Stomach (tissue), 8 donors: ENCODE measurements around the gene PTCH2. TPM values are rescaled to one million over a fixed set of nuclear protein-coding genes. Genes with fewer than 3 reads are reported as not detected.

ENCODE experiments used
- polyA plus RNA-seq, 3 donors: library from polyadenylated mRNA; stranded (reverse); fragments of 200-250 nt; gene quantifications; one replicate each; pipeline ENCODE4 v1.2.3, GENCODE V29; 2013
- small RNA-seq, 4 donors: library from RNA; depleted of rRNA; stranded (forward); fragments of <200 nt; gene quantifications; one replicate each; pipeline ENCODE3, GENCODE V24; 2016
- total RNA-seq, 5 donors: library from RNA; depleted of rRNA; stranded (reverse); fragments of >200 nt; gene quantifications; one replicate each; pipeline versions ENCODE4 v1.1.0 to v1.2.3, GENCODE V29; 2014 to 2016
- donor health status: healthy with polysubstance abuse.
- donor health status: Bipolar disorder and iron deficiency.
- donor health status: healthy.

PTCH2 gene
- total and polyA plus RNA-seq, 8 donors, result under 0.01 to 2.3 (median 0.40) TPM; not detected in 2

Small RNA genes lying within 50 kb of the gene (small RNA-seq; reads per million reads assigned to genes)
- gene AL136380.1, result 0 reads per million in 4 donors
- gene SNORD38A, result 588 to 917 (median 750) reads per million in 4 donors
- 0 reads per million in 4 donors for gene SNORD38B
- gene SNORD46, result 669 to 1,732 (median 1,441) reads per million in 4 donors
- gene SNORD55, result 0 reads per million in 4 donors

Other genes with a start within 250 kb of the PTCH2 start
- 10 to 100 TPM in 1 of 5 donors, 1 to 10 TPM in 4; 2.4 to 22.8 (median 4.9) TPM for gene TMEM53, start 168.8 kb downstream of the PTCH2 start, total RNA-seq
- 1 to 10 TPM; 6.9 to 9.4 (median 7.3) TPM for gene TMEM53, start 168.8 kb downstream of the PTCH2 start, polyA plus RNA-seq
- gene ARMH1, start 168.5 kb downstream of the PTCH2 start, total RNA-seq, result 1 to 10 TPM in 2 of 5 donors, not detected in 3; 3.3 to 3.7 TPM
- 1 to 10 TPM; 4.4 to 8.6 (median 5.7) TPM for gene ARMH1, start 168.5 kb downstream of the PTCH2 start, polyA plus RNA-seq
- gene RNU5D-1, start 112.1 kb downstream of the PTCH2 start, total RNA-seq, result not detected
- not detected for gene RNU5D-1, start 112.1 kb downstream of the PTCH2 start, polyA plus RNA-seq
- 10 to 100 TPM in 3 of 5 donors, 1 to 10 TPM in 2; 2.3 to 34.8 (median 10.4) TPM for gene KIF2C, start 103.4 kb downstream of the PTCH2 start, total RNA-seq
- 1 to 10 TPM; 1.4 to 6.5 (median 1.9) TPM for gene KIF2C, start 103.4 kb downstream of the PTCH2 start, polyA plus RNA-seq
- 1,000 to 10,000 TPM in 4 of 5 donors, 100 to 1,000 TPM in 1; 322 to 2,657 (median 1,647) TPM for gene RPS8, start 67.7 kb downstream of the PTCH2 start, total RNA-seq
- gene RPS8, start 67.7 kb downstream of the PTCH2 start, polyA plus RNA-seq, result 1,000 to 10,000 TPM; 2,591 to 3,429 (median 3,008) TPM
- 10 to 100 TPM in 1 of 5 donors, under 1 TPM in 1, not detected in 3; 0.87 to 60.0 TPM for gene BEST4, start 55.1 kb downstream of the PTCH2 start, total RNA-seq
- under 1 TPM in 1 of 3 donors, not detected in 2; 0.35 TPM for gene BEST4, start 55.1 kb downstream of the PTCH2 start, polyA plus RNA-seq
- gene PLK3, start 42.9 kb downstream of the PTCH2 start, total RNA-seq, result 10 to 100 TPM in 4 of 5 donors, under 1 TPM in 1; 0.58 to 30.4 (median 24.3) TPM
- gene PLK3, start 42.9 kb downstream of the PTCH2 start, polyA plus RNA-seq, result 10 to 100 TPM in 2 of 3 donors, 1 to 10 TPM in 1; 9.5 to 21.2 (median 13.5) TPM
- 10 to 100 TPM in 1 of 5 donors, not detected in 4; 25.5 TPM for gene DYNLT4, start 35.9 kb downstream of the PTCH2 start, total RNA-seq
- 1 to 10 TPM in 1 of 3 donors, under 1 TPM in 2; 0.38 to 4.4 (median 0.50) TPM for gene DYNLT4, start 35.9 kb downstream of the PTCH2 start, polyA plus RNA-seq
- gene BTBD19, start 34.7 kb downstream of the PTCH2 start, total RNA-seq, result 1 to 10 TPM in 2 of 5 donors, under 1 TPM in 1, not detected in 2; 0.89 to 4.1 (median 2.9) TPM
- 1 to 10 TPM; 1.4 to 2.9 (median 2.8) TPM for gene BTBD19, start 34.7 kb downstream of the PTCH2 start, polyA plus RNA-seq
- 100 to 1,000 TPM in 1 of 5 donors, 10 to 100 TPM in 1, 1 to 10 TPM in 2, under 1 TPM in 1; 0.58 to 294 (median 7.4) TPM for gene EIF2B3, start 143.3 kb upstream of the PTCH2 start, total RNA-seq
- 10 to 100 TPM; 13.4 to 13.9 (median 13.4) TPM for gene EIF2B3, start 143.3 kb upstream of the PTCH2 start, polyA plus RNA-seq
- 100 to 1,000 TPM in 1 of 5 donors, 10 to 100 TPM in 4; 15.6 to 104 (median 50.0) TPM for gene HECTD3, start 168.1 kb upstream of the PTCH2 start, total RNA-seq
- gene HECTD3, start 168.1 kb upstream of the PTCH2 start, polyA plus RNA-seq, result 10 to 100 TPM; 23.4 to 31.5 (median 26.1) TPM
- 100 to 1,000 TPM in 1 of 5 donors, 10 to 100 TPM in 4; 13.4 to 132 (median 41.6) TPM for gene UROD, start 169.0 kb upstream of the PTCH2 start, total RNA-seq
- 10 to 100 TPM; 67.0 to 78.4 (median 73.3) TPM for gene UROD, start 169.0 kb upstream of the PTCH2 start, polyA plus RNA-seq